Measurements from ENCODE around the gene OR6N2. TPM values are rescaled to one million over a fixed set of nuclear protein-coding genes. Genes with fewer than 3 reads are reported as not detected.

The OR6N2 gene
- total RNA-seq, 2 experiments from 2014 or later: not detected

DNA sequence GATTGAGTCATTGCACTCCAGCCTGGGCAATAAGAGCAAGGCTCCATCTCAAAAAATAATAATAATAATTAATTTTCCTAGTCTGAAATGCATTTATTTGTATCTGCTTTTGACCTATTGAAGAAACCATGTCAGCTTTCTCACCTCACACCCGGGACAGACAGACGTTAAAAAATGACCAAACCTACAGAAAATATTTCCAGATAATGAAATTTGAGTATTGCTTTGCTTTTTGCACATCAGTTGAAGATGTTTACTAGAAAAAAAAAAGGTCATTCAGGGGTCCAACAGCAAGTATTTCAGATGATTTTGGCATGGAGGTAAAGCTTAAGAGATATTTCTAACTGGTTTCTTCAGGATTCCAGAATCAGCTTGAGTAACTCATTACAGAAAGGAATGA is 26.6 kb downstream of the OR6N2 start, which contains the start of gene OR6K6:
OR6K6 (plus strand) TSS at position 301 of the 400 bp plus-strand sequence. CDS start 168 bp downstream, outside the sequence.
- Histone ChIP-seq H3K27ac (ENCODE audit: low read depth in 1 of 2, low read length in 2 of 2) (no peak within 1 kb of the TSS), H3K4me3 (ENCODE audit: low read length) (no peak within 1 kb of the TSS), H3K27me3 (ENCODE audit: control insufficient read depth in 1 of 2, insufficient read depth in 2 of 2, low read length in 2 of 2) (no peaks in the 10 kb centered on the region), H3K9me3 (ENCODE audit: control insufficient read depth in 1 of 2, insufficient read depth in 1 of 2, low read length in 2 of 2) (peaks cover 0 to 2% of the 10 kb centered on the region in 2 experiments), H3K4me1 (ENCODE audit: insufficient read depth, low read length) (no peaks in the 10 kb centered on the region), H3K36me3 (ENCODE audit: insufficient read depth, low read length) (no peaks in the 10 kb centered on the region)
- ChIA-PET CTCF (no interaction called here), POLR2A (no interaction called here)
- no peaks in the 10 kb centered on the region for H3K4me1 Mint-ChIP-seq (ENCODE audit: low read depth)
- peaks cover 2% of the 10 kb centered on the region for H3K9me3 Mint-ChIP-seq
- H3K4me3 Mint-ChIP-seq: no peak within 1 kb of the TSS
- H3K27ac Mint-ChIP-seq: no peak within 1 kb of the TSS
- no peak for DNase-seq
- TF ChIP-seq CTCF (IDR thresholded peaks at IDR 0.05): no peak
- ATAC-seq (ENCODE audit: poor library complexity): no peak
- intact Hi-C loops (cut with DNase I, micrococcal nuclease): no loop called here
- peaks cover 34% of the 10 kb centered on the region for H3K27me3 Mint-ChIP-seq
- no peaks in the 10 kb centered on the region for H3K36me3 Mint-ChIP-seq (ENCODE audit: low read depth)

DNA sequence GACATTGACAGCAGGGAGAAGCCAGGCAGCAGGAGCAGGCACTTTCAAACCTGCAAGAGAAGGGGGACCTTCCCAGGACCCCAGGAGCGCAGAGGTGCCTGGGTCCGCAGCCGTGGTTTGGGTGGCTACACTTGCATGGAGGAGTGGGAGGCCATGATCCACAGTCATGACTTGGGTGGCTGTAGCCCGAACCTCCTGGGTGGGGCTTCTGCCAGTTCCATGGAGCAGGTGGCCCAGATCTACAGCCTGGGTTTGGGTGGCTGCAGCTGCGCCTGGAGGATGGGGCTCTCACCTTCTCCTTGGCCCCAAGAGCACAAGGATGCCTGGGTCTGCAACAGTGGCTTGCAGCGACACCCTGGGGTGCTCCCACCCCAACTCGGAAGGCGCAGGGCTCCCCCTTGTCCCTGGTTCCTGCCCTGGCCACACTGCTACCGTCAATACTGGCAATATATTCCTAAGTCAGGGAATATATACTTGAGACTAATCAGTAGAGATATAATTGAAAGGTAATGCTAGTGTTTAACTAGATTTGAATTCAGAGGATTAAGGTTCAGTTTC is 28.8 kb downstream of the OR6N2 start:
- intact Hi-C loops (cut with DNase I, micrococcal nuclease): no loop called here
- CTCF ChIA-PET: no interaction called here
- Histone ChIP-seq H3K4me1 (ENCODE audit: insufficient read depth, low read length) (no peaks in the 10 kb centered on the region), H3K9me3 (ENCODE audit: control insufficient read depth in 1 of 2, insufficient read depth in 1 of 2, low read length in 2 of 2) (peaks cover 0 to 2% of the 10 kb centered on the region in 2 experiments), H3K36me3 (ENCODE audit: insufficient read depth, low read length) (no peaks in the 10 kb centered on the region), H3K27ac (ENCODE audit: low read depth in 1 of 2, low read length in 2 of 2) (no peak overlapping the region), H3K27me3 (ENCODE audit: control insufficient read depth in 1 of 2, insufficient read depth in 2 of 2, low read length in 2 of 2) (no peaks in the 10 kb centered on the region), H3K4me3 (ENCODE audit: low read length) (no peak overlapping the region)
- H3K9me3 Mint-ChIP-seq: peaks cover 2% of the 10 kb centered on the region
- POLR2A ChIA-PET: no interaction called here
- H3K27ac Mint-ChIP-seq: no peak overlapping the region
- TF ChIP-seq CTCF (IDR thresholded peaks at IDR 0.05): no peak
- ATAC-seq (ENCODE audit: poor library complexity) (no peak), DNase-seq (no peak)
- H3K4me1 Mint-ChIP-seq (ENCODE audit: low read depth): no peaks in the 10 kb centered on the region
- H3K27me3 Mint-ChIP-seq: peaks cover 25% of the 10 kb centered on the region
- no peak overlapping the region for H3K4me3 Mint-ChIP-seq
- no peaks in the 10 kb centered on the region for H3K36me3 Mint-ChIP-seq (ENCODE audit: low read depth)

GRCh38 chr1:158735848-158736247 is 45.2 kb downstream of the OR6N2 start:
- H3K27me3 ChIP-seq (ENCODE audit: control insufficient read depth in 1 of 2, insufficient read depth in 2 of 2, low read length in 2 of 2): peaks cover 2 to 4% of the 10 kb centered on the region in 2 experiments
- no peak overlapping the region for H3K27ac Mint-ChIP-seq
- H3K9me3 Mint-ChIP-seq: no peaks in the 10 kb centered on the region
- peaks cover 17% of the 10 kb centered on the region for H3K27me3 Mint-ChIP-seq
- no peaks in the 10 kb centered on the region for H3K36me3 ChIP-seq (ENCODE audit: insufficient read depth, low read length)
- no peaks in the 10 kb centered on the region for H3K36me3 Mint-ChIP-seq (ENCODE audit: low read depth)
- H3K4me3 ChIP-seq (ENCODE audit: low read length): no peak overlapping the region
- no peak for TF ChIP-seq CTCF (IDR thresholded peaks at IDR 0.05)
- no peak for DNase-seq
- intact Hi-C loops (cut with DNase I, micrococcal nuclease): no loop called here
- ChIA-PET CTCF (interaction anchor here (1.0 kb wide), 1 partner anchor 37 kb away, joined by 3 read pairs; no protein-coding TSS in a partner anchor), POLR2A (no interaction called here)
- no peaks in the 10 kb centered on the region for H3K4me1 ChIP-seq (ENCODE audit: insufficient read depth, low read length)
- no peaks in the 10 kb centered on the region for H3K9me3 ChIP-seq (ENCODE audit: control insufficient read depth in 1 of 2, insufficient read depth in 1 of 2, low read length in 2 of 2)
- ATAC-seq (ENCODE audit: poor library complexity): no peak
- H3K27ac ChIP-seq (ENCODE audit: low read depth in 1 of 2, low read length in 2 of 2): no peak overlapping the region
- no peak overlapping the region for H3K4me3 Mint-ChIP-seq
- no peaks in the 10 kb centered on the region for H3K4me1 Mint-ChIP-seq (ENCODE audit: low read depth)
